LNCAP (cell line): ENCODE results near the gene OMA1.

Experiments
- TF ChIP-seq, protein P1 (sequence below): fragments of 450-650 bp; IDR thresholded peaks from 2 replicates; pipeline ENCODE4 v1.5.1; 2017; ENCODE audit warnings: mild to moderate bottlenecking

OMA1 gene

DNA sequence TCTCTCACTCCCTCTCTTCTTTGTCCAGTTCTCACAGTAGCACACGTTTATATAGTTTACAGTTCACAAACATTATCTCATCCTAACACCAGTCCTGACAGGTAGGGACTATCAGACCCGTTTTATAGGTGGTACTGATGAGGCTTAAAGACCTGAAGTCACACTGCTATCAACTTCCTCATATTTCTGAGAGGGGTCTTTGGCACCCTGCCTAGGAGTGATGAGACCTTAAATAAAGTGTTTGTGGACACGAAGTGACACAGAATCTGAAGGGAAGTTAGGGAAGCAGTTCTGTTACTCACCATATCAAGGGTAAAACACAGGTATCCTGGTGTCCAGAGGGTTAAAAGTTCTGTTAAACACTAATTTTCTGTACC, 31.1 kb upstream of the OMA1 start:
- TF ChIP-seq, protein P1, sequence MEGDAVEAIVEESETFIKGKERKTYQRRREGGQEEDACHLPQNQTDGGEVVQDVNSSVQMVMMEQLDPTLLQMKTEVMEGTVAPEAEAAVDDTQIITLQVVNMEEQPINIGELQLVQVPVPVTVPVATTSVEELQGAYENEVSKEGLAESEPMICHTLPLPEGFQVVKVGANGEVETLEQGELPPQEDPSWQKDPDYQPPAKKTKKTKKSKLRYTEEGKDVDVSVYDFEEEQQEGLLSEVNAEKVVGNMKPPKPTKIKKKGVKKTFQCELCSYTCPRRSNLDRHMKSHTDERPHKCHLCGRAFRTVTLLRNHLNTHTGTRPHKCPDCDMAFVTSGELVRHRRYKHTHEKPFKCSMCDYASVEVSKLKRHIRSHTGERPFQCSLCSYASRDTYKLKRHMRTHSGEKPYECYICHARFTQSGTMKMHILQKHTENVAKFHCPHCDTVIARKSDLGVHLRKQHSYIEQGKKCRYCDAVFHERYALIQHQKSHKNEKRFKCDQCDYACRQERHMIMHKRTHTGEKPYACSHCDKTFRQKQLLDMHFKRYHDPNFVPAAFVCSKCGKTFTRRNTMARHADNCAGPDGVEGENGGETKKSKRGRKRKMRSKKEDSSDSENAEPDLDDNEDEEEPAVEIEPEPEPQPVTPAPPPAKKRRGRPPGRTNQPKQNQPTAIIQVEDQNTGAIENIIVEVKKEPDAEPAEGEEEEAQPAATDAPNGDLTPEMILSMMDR, result no peak

DNA sequence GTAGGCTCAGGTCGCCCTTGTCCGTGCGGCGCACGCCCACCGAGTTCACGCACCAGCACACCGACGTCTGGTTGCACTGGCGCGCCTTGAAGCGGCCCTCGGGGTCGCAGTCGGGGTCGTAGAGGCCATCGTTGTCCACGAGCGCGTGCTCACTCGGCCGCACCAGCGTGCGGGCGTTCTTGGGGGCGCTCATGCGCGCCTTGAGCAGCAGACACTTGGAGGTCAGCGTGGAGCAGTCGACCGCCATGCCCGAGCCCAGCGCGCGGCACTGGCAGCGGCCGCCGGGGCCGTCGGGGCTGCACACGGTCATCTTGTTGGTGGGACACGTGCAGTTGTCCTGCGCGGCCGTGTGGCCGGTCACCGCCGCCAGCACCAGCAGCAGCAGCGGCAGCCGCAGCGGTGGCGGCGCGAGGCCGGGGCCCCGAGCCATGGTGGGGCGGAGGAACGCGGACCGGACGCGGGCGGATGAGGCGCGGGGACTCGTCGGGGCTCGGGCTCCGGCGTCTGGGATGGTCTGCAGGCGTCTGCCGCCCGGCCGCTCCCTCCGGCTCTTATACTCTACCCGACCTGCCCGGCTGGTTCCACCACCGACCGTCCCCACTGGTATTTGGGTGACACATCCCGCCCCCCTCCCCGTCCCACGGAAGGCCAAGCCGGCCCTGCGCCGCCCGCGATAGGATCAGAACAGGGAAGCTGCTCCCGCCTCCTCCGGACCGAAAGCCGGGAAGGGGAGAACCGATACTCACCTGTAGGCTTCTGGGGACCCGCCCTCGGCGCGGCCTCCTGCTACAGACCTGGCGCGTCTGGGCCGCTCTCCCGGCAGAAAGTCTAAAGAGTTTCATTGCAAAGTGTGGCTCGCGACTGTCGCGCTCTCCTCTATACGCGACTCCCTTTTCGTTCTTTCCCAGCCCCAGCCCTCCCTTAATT, 30.5 kb upstream of the OMA1 start, which contains the start of gene TACSTD2:
TACSTD2 (minus strand) TSS at position 526 of the 927 bp plus-strand sequence; CDS start at position 430, 96 bp downstream.
- TF ChIP-seq, protein P1, result no peak

DNA sequence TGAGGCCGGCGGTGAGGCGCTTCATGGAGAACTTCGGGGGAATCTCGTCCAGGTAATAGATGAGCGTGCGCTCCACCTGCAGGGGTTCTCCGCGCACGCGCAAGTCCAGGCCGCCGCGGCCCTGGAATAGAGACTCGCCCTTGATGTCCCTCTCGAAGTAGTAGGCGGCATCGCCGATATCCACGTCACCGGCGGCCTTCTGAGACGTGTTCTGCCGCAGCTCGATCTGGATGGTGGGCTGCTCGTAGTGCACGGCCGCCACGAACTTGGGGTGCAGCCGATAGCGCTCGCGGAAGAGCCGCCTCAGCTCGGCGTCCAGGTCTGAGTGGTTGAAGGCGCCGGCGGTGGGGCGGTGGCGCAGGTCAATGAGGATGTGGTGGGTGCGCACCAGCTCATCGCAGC, 29.8 kb upstream of the OMA1 start:
- TF ChIP-seq, protein P1, result no peak

DNA sequence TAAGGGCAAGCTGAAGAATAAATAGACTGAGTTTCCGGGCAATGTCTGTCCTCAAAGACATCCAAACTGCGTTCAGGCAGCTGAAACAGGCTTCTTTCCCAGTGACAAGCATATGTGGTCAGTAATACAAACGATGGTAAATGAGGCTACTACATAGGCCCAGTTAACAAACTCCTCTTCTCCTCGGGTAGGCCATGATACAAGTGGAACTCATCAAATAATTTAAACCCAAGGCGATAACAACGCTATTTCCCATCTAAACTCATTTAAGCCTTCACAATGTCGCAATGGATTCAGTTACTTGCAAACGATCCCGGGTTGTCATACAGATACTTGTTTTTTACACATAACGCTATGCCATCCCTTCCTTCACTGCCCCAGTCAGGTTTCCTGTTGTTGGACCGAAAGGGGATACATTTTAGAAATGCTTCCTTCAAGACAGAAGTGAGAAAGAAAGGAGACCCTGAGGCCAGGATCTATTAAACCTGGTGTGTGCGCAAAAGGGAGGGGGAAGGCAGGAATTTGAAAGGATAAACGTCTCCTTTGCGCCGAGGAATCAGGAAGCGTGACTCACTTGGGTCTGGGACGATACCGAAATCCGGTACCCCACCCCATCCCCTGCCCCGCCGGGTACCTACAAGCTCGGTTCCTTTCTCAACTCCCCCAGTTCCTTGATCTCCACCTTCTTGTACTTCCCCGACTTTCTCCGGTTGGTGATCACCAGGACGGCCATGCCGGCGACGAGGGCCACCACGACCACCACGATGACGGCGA, 29.2 kb upstream of the OMA1 start:
- TF ChIP-seq, protein P1, result no peak

DNA sequence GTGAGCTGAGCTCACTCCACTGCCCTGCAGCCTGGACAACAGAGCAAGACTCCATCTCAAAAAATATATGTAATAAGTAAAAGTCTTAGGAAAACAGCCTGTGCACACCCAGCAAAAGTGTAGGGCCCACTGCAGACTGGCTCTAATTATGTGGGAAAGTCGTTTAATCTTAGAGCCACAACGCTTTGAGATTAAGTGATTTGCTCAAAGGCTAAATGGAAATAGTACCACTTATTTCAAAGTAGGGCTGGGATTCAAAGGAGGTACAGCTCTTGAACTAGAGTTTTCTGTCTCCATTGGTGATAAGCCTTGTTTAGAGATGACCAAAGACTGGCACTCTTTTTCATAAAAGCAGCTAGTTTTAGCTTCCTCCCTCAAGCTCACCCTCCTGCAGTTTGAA, 28.3 kb upstream of the OMA1 start:
- TF ChIP-seq, protein P1, result no peak

DNA sequence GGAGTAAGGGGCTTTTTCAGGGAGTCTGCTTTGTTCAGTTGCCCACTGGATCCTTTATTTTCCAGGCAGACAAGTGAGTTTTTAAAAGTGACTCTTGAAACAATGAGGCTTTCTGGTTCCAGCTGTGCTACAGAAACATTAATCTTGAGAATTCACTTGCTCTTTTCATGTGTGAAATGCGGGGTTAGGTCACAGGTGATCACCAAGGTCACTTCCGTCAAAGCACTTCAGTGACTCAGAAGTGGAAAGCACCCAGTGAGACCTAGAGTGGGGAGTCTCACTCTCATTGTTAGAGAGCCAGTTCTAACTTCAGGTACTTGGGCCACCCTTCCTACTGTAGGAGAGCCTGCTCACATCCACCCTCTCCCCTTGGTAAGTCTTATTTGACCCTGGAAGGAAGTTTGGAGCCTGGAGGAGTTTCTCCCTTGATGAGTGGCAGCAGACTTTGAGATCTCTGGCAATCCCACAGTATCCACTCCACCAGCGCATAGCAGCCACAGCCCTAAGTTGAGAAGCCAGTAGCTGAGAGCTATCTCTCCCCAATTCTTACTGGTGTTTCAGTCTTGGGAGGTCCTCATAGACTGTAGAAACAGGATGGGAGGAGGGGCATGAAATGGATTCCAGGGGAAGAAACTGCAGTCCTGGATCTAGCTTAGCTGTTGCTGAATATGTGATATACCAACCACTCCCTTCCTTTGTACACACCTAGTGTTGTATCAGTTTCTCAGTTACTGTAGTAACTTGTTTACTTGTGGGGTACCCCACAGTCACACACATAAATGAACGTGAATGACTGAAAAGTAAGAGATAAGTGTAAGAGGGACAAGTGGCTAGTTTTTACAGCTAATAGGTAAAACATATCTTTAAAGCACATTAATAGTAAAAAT, 27.4 kb upstream of the OMA1 start:
- TF ChIP-seq, protein P1, result no peak

DNA sequence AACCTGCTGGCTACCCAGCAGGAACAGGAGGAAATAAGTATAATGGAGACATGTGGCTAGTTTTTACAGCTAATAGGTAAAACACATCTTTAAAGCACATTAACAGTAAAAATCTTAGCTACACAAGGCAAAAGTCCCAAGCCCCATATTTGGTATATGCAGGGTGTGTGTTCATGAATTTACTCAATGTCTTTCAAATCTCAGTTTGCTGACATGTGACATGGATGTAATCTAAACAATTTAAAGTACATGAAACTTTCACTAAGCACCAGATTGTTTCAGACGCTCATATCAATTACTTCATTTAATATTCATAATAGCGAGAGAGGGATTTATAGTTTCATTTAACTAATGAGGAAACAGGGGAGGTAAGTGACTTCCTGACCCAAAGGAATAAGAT, 26.6 kb upstream of the OMA1 start:
- TF ChIP-seq, protein P1, result no peak
